HuH-7 (cell line): ENCODE data around the gene TTC9.

ENCODE experiments used
- DNase-seq: peaks from one replicate; pipeline ENCODE4 v3.0.0; 2011; ENCODE audit warnings: low spot score

The TTC9 gene

GRCh38 chr14:70716483-70716882 lies 74.8 kb downstream of the TTC9 start:
- DNase-seq, result no peak

GRCh38 chr14:70716958-70717357 lies 75.2 kb downstream of the TTC9 start:
- DNase-seq, result no peak

GRCh38 chr14:70718383-70719118 lies 76.8 kb downstream of the TTC9 start:
- no peak for DNase-seq

- DNase-seq, result no peak
Measured at GRCh38 chr14:70721542-70721941, 79.8 kb downstream of the TTC9 start.

- no peak for DNase-seq
Measured at GRCh38 chr14:70722418-70722817, 80.7 kb downstream of the TTC9 start.

GRCh38 chr14:70723276-70723675 lies 81.6 kb downstream of the TTC9 start:
- DNase-seq, result no peak

GRCh38 chr14:70724110-70724509 lies 82.4 kb downstream of the TTC9 start:
- no peak for DNase-seq

GRCh38 chr14:70724944-70725343 lies 83.2 kb downstream of the TTC9 start:
- DNase-seq, result no peak
